Measurements from ENCODE around the gene NLRC5.
"Not testable (repeated sequence)": the region's sequence is repeated elsewhere in the genome, so short reads cannot be mapped to it uniquely, and the experiment has no call there.

Gene NLRC5

GRCh38 chr16:57081744-57082143 is 92.4 kb downstream of the NLRC5 start:
- no peak for DNase-seq (ENCODE audit: low read depth)

- no peak for DNase-seq (ENCODE audit: low read depth)
Measured at GRCh38 chr16:57082664-57083063, 93.3 kb downstream of the NLRC5 start.

- DNase-seq (ENCODE audit: low read depth) = no peak
Measured at GRCh38 chr16:57083485-57084126, 94.2 kb downstream of the NLRC5 start.

- DNase-seq (ENCODE audit: low read depth) = no peak
Measured at GRCh38 chr16:57084257-57084770, 95.0 kb downstream of the NLRC5 start.

GRCh38 chr16:57084996-57085395 is 95.6 kb downstream of the NLRC5 start:
- DNase-seq (ENCODE audit: low read depth) = no peak

GRCh38 chr16:57087003-57087402 is 97.6 kb downstream of the NLRC5 start:
- no peak for DNase-seq (ENCODE audit: low read depth)

- no peak for DNase-seq (ENCODE audit: low read depth)
Measured at GRCh38 chr16:57089406-57089805, 100.0 kb downstream of the NLRC5 start.

- no peak for DNase-seq (ENCODE audit: low read depth)
Measured at GRCh38 chr16:57091200-57091974, 102.0 kb downstream of the NLRC5 start.

GRCh38 chr16:57091975-57092785 is 102.8 kb downstream of the NLRC5 start, which contains the start of gene CPNE2:
CPNE2 (plus strand) TSS chr16:57092583; CDS start chr16:57110743, 18,160 bp downstream.
- no peak for DNase-seq (ENCODE audit: low read depth)

- no peak for DNase-seq (ENCODE audit: low read depth)
Measured at GRCh38 chr16:57092786-57093411, 103.5 kb downstream of the NLRC5 start.

GRCh38 chr16:57093666-57094564 is 104.6 kb downstream of the NLRC5 start:
- DNase-seq (ENCODE audit: low read depth) = no peak

- DNase-seq (ENCODE audit: low read depth) = no peak
Measured at GRCh38 chr16:57094911-57095310, 105.6 kb downstream of the NLRC5 start.

GRCh38 chr16:57096192-57096591 is 106.8 kb downstream of the NLRC5 start:
- no peak for DNase-seq (ENCODE audit: low read depth)

GRCh38 chr16:57096793-57097192 is 107.4 kb downstream of the NLRC5 start:
- no peak for DNase-seq (ENCODE audit: low read depth)

- no peak for DNase-seq (ENCODE audit: low read depth)
Measured at GRCh38 chr16:57098188-57098841, 109.0 kb downstream of the NLRC5 start.

- DNase-seq (ENCODE audit: low read depth) = not testable (repeated sequence)
Measured at GRCh38 chr16:57099965-57100364, 110.6 kb downstream of the NLRC5 start.

GRCh38 chr16:57100445-57100844 is 111.1 kb downstream of the NLRC5 start:
- DNase-seq (ENCODE audit: low read depth) = no peak

GRCh38 chr16:57102888-57103851 is 113.8 kb downstream of the NLRC5 start:
- no peak for DNase-seq (ENCODE audit: low read depth)

- no peak for DNase-seq (ENCODE audit: low read depth)
Measured at GRCh38 chr16:57104706-57105105, 115.3 kb downstream of the NLRC5 start.
